Parathyroid adenoma (tissue), 2 donors: ENCODE data around the gene MYO19.
"Not testable (repeated sequence)": the region's sequence is repeated elsewhere in the genome, so short reads cannot be mapped to it uniquely, and the experiment has no call there.

Source experiments
- H2AFZ ChIP-seq: fragments of 300-600 bp; sonication (generic); one replicate; pipeline ENCODE4 v1.7.0; 2017; ENCODE audit warnings: antibody characterized with exemption, mild to moderate bottlenecking
- H3K27ac ChIP-seq: fragments of 300-600 bp; sonication (generic); one replicate; pipeline ENCODE4 v1.7.0; 2017
- H3K27me3 ChIP-seq: fragments of 300-600 bp; sonication (generic); one replicate; pipeline ENCODE4 v1.7.0; 2017; ENCODE audit warnings: low read length; ENCODE audit not compliant: control insufficient read depth, insufficient read depth
- H3K36me3 ChIP-seq: fragments of 300-600 bp; sonication (generic); one replicate; pipeline ENCODE4 v1.7.0; 2017; ENCODE audit warnings: low read length; ENCODE audit not compliant: control insufficient read depth, insufficient read depth
- H3K4me1 ChIP-seq: fragments of 300-600 bp; sonication (generic); one replicate; pipeline ENCODE4 v1.7.0; 2017; ENCODE audit warnings: control low read depth
- H3K4me2 ChIP-seq: fragments of 300-600 bp; sonication (generic); one replicate; pipeline ENCODE4 v1.7.0; 2017; ENCODE audit warnings: low read length
- H3K4me3 ChIP-seq: fragments of 300-600 bp; sonication (generic); one replicate; pipeline ENCODE4 v1.7.0; 2017; ENCODE audit warnings: low read depth, low read length
- H3K79me2 ChIP-seq: fragments of 300-600 bp; sonication (generic); one replicate; pipeline ENCODE4 v1.7.0; 2017; ENCODE audit warnings: control low read depth
- H3K9ac ChIP-seq: fragments of 300-600 bp; sonication (generic); one replicate; pipeline ENCODE4 v1.7.0; 2017; ENCODE audit warnings: mild to moderate bottlenecking
- H3K9me3 ChIP-seq: fragments of 300-600 bp; sonication (generic); one replicate; pipeline ENCODE4 v1.7.0; 2017; ENCODE audit warnings: low read length; ENCODE audit not compliant: control insufficient read depth
- TF ChIP-seq, protein P1 (sequence below): fragments of 300-600 bp; sonication (generic); IDR thresholded peaks from one replicate; pipeline ENCODE4 v1.7.0; 2017; ENCODE audit warnings: antibody characterized with exemption, mild to moderate bottlenecking
- donor health status: primary hyperparathyroidism.

MYO19 gene

DNA sequence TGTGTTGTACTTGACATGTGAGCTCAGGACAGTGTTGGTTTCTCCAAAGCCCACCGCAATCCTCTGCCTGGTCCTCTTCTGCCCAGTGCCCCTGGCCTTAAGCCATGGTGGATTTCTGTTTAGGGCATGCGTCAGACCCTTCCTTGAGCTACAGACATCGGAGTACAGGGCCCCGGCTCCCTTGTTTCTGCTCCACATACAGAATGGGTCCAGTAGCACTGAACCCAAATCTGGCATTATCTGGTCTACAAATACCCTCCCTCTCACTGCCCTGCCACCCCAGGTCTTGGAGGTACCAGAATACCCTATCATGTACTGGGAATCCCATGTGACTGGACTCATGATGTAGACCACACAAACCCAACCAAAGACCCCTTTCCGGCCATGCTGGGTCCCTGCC, 75.6 kb downstream of the MYO19 start:
- Histone ChIP-seq H3K9me3 (no peaks in the 10 kb centered on the region), H3K27ac (no peak overlapping the region), H3K4me3 (no peak overlapping the region), H3K79me2 (no peaks in the 10 kb centered on the region), H3K4me1 (no peaks in the 10 kb centered on the region), H3K9ac (no peak overlapping the region), H3K4me2 (no peak overlapping the region), H3K27me3 (no peaks in the 10 kb centered on the region), H2AFZ (no peak overlapping the region), H3K36me3 (no peaks in the 10 kb centered on the region)
- TF ChIP-seq, protein P1, sequence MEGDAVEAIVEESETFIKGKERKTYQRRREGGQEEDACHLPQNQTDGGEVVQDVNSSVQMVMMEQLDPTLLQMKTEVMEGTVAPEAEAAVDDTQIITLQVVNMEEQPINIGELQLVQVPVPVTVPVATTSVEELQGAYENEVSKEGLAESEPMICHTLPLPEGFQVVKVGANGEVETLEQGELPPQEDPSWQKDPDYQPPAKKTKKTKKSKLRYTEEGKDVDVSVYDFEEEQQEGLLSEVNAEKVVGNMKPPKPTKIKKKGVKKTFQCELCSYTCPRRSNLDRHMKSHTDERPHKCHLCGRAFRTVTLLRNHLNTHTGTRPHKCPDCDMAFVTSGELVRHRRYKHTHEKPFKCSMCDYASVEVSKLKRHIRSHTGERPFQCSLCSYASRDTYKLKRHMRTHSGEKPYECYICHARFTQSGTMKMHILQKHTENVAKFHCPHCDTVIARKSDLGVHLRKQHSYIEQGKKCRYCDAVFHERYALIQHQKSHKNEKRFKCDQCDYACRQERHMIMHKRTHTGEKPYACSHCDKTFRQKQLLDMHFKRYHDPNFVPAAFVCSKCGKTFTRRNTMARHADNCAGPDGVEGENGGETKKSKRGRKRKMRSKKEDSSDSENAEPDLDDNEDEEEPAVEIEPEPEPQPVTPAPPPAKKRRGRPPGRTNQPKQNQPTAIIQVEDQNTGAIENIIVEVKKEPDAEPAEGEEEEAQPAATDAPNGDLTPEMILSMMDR: no peak

DNA sequence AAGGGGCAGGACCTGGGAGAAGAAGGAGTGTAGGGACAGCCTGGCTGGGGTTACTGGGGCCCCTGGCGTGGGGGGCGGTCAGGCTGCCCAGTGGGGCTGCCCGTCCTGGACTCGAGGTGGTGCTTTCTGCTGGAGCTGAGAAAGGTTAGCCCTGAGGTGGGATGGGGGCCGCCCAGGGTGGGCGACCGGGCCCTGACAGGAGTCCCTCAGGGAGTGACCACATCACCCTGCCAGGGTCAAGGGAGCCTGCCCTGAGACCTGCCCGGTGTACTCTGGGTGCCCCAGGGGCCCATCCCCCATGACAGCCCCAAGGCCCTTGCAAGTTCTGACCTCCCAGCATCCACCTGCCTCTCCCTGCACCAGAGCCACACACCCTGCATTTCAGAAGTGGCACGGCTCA, 77.0 kb downstream of the MYO19 start:
- not testable (repeated sequence) for H3K27me3 ChIP-seq, H3K4me3 ChIP-seq, H2AFZ ChIP-seq, H3K27ac ChIP-seq, H3K79me2 ChIP-seq, H3K4me2 ChIP-seq, H3K9me3 ChIP-seq, H3K36me3 ChIP-seq, H3K4me1 ChIP-seq, H3K9ac ChIP-seq

DNA sequence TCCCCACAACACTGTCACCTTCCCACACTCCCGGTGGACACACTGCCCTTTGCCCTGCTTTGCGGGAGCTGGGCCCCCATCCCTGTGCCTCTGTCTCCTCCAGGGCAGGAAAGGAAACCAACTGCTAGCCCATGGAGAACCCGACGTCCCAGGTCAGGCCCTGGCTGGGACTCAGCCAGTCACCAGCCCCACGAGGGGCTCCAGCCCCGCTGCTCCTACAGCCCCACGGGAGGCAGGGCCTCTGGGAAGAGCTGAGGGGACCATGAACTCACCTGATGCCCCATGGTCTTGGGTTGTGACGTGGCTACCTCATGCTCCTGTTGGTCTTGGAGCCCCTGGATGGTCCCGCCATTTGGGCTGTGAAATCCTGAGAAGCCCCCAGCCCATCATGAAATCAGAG, 81.8 kb downstream of the MYO19 start:
- not testable (repeated sequence) for H2AFZ ChIP-seq, H3K27me3 ChIP-seq, H3K9ac ChIP-seq, H3K4me3 ChIP-seq, H3K4me2 ChIP-seq, H3K9me3 ChIP-seq, H3K36me3 ChIP-seq, H3K27ac ChIP-seq, H3K79me2 ChIP-seq, H3K4me1 ChIP-seq

DNA sequence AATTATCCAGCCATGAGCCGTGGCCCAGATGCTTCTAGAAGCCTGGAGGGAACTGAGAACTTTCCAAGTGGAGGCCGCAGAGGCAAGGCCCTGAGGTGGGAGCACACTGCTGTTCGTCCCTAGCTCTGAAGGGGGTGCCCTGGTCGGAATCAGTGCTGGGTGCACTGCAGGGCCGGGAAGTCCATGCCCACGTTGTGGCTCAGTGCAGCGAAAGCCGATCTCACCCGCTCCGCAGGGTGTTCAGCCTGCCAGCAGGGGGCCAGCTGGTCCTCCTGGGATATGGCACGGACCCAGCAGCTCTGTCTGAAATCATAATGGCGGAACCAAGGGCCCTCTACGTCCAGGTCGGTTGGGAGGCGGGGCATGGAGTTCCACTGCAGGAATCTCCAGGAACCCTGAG, 84.7 kb downstream of the MYO19 start:
- H3K4me1 ChIP-seq, H3K79me2 ChIP-seq, H3K4me3 ChIP-seq, H3K36me3 ChIP-seq, H3K27me3 ChIP-seq, H3K9ac ChIP-seq, H3K9me3 ChIP-seq, H3K27ac ChIP-seq, H2AFZ ChIP-seq, H3K4me2 ChIP-seq: not testable (repeated sequence)
